ENCODE data around the gene CBLN1.
"Not testable (repeated sequence)": the region's sequence is repeated elsewhere in the genome, so short reads cannot be mapped to it uniquely, and the experiment has no call there.

The CBLN1 gene

GRCh38 chr16:49277766-49278566, 3.7 kb downstream of the CBLN1 start:
- no peak for DNase-seq (ENCODE audit: extremely low read depth in 1 of 2, low read depth in 1 of 2)

GRCh38 chr16:49277386-49277742, 4.3 kb downstream of the CBLN1 start:
- no peak for DNase-seq (ENCODE audit: extremely low read depth in 1 of 2, low read depth in 1 of 2)

DNA sequence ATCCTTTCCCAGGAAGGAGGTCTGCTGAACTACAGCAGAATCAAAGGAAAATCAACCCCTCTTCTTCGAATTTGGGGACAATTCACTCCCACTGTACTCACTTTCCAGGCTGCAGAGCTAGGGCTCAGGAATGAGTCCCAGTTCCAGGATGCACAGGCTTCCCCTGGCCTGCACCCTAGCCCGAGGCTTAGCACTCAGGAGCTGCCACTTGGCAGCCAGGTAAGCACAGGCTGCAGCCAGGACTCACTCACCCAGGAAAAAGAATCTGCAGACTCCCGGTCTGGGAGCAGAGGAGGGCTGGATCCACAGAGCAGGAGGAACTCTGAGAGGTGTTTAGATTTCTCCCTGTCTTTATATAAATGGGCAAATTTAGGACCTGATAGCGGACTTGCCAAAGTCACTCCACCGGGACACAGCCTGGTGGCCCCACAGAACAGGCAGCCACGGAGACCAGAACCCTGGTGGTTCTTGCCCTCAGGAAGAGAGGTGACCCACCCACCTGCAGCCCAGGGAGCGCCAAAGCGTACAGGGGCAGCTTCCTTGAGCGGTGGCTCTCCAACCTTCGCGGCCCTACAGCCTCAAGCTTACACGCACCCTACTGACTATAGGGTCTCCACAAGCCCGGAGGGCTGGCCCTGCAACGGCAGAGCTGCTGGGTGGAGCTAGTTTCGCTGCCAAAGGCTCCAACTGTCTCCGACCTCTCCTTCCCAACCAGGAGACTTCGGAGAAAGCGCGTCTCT, 4.8 kb downstream of the CBLN1 start:
- DNase-seq (ENCODE audit: extremely low read depth in 1 of 2, low read depth in 1 of 2): no peak

DNA sequence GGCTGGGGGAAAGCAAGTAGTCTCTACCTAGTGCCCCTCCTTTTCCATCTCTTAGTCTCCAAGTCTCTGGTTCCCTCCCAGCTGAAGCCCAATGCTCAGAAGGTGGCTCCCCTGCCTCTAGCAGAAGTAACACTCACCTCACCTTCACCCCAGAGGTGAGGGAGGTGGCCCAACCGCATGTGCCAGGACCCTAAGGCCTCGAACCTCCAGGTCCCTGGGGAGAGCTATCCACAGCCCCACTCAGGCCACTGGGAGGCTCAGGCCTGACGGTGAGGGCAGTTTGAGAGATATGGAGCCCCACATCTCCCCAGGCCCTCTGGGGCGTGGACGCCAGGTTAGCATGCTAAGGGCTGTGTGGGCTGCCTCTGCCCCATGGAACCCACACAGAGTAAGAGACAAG, 5.8 kb downstream of the CBLN1 start:
- DNase-seq (ENCODE audit: extremely low read depth in 1 of 2, low read depth in 1 of 2): no peak

GRCh38 chr16:49275050-49275730, 6.4 kb downstream of the CBLN1 start:
- DNase-seq (ENCODE audit: extremely low read depth in 1 of 2, low read depth in 1 of 2): no peak

GRCh38 chr16:49274591-49274990, 7.0 kb downstream of the CBLN1 start:
- no peak for DNase-seq (ENCODE audit: extremely low read depth in 1 of 2, low read depth in 1 of 2)

- DNase-seq (ENCODE audit: extremely low read depth in 1 of 2, low read depth in 1 of 2): no peak
These were observed 7.9 kb downstream of the CBLN1 start for GRCh38 chr16:49273771-49274170.

DNA sequence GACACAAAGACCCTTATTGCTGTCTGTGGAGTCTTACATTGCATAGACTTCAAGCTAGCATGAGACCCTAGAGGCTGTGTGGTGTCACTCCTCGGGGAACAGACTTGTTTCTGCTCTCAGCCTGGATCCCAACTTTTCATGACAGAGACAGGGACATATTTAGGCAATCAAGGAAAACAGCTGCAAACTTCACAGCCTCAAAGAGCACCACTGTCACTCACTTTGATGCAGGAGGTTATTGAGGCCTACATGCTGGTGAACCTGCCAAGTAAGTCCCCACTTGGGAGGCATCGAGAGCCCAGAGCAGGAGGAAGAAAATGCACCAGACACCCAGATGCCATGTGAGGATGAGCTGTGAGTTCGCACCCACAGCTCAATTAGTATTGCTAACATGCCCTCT, 10.3 kb downstream of the CBLN1 start:
- no peak for DNase-seq (ENCODE audit: extremely low read depth in 1 of 2, low read depth in 1 of 2)

GRCh38 chr16:49269201-49269600, 12.4 kb downstream of the CBLN1 start:
- DNase-seq (ENCODE audit: extremely low read depth in 1 of 2, low read depth in 1 of 2): no peak

- DNase-seq (ENCODE audit: extremely low read depth in 1 of 2, low read depth in 1 of 2): no peak
These were observed 13.0 kb downstream of the CBLN1 start for GRCh38 chr16:49268667-49269066.

GRCh38 chr16:49262501-49262900, 19.1 kb downstream of the CBLN1 start:
- DNase-seq (ENCODE audit: extremely low read depth in 1 of 2, low read depth in 1 of 2): no peak

DNA sequence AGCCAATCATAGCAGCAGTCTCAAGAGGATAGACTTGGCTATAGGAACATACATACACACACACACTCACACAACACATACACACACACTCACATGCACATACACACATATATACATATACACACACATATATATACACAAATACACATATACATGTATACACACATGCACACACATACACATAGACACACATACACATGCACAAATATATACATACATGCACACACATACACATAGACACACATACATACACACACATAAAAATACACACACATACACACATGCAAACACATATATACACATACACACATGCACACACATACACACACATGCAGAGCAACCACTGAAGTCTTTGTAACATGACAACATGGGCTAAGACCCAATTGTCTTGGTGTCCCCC, 19.7 kb downstream of the CBLN1 start:
- DNase-seq (ENCODE audit: extremely low read depth in 1 of 2, low read depth in 1 of 2): no peak

GRCh38 chr16:49260956-49261530, 20.6 kb downstream of the CBLN1 start:
- no peak for DNase-seq (ENCODE audit: extremely low read depth in 1 of 2, low read depth in 1 of 2)

GRCh38 chr16:49260253-49260652, 21.4 kb downstream of the CBLN1 start:
- DNase-seq (ENCODE audit: extremely low read depth in 1 of 2, low read depth in 1 of 2): no peak

DNA sequence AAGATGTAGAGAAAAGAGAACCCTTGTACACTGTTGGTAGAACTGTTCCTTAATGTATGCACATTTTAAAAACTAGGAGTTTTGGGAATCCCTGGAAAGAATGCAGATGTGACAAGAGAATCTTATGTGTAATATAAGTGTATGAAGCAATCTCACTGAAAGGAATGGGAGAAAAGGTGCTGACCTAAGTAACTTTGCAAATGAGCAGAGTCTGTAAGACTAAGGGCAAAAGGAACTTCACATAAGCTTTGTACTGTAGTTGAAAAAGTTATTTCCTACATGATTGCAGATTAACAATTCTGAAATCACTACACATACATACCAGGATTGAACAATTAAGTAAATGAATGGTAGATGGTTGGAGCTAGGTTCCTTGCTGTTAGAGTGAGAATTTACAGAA, 22.3 kb downstream of the CBLN1 start:
- DNase-seq (ENCODE audit: extremely low read depth in 1 of 2, low read depth in 1 of 2): no peak

DNA sequence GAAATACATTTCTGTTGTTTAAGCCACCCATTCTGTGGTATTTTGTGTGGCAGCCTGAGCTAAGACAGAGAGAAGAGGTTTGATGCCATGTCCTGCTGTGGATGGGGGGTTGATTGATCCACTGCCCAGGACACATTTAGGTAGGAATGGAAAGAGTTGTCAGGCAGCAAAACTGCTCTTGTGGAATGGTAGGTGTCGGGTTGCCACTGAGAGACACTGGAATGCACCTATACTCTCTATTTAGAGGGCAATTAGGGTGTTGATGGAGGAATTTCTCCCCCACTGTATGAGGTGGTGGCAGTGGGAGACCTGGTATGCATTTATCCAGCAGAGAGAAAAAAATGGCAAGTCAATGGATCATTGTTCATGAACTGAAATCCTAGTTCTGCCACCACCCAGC, 30.9 kb downstream of the CBLN1 start:
- DNase-seq (ENCODE audit: extremely low read depth in 1 of 2, low read depth in 1 of 2): no peak

- no peak for DNase-seq (ENCODE audit: extremely low read depth in 1 of 2, low read depth in 1 of 2)
These were observed 33.4 kb downstream of the CBLN1 start for GRCh38 chr16:49248227-49248626.

- no peak for DNase-seq (ENCODE audit: extremely low read depth in 1 of 2, low read depth in 1 of 2)
These were observed 45.4 kb downstream of the CBLN1 start for GRCh38 chr16:49236216-49236615.

DNA sequence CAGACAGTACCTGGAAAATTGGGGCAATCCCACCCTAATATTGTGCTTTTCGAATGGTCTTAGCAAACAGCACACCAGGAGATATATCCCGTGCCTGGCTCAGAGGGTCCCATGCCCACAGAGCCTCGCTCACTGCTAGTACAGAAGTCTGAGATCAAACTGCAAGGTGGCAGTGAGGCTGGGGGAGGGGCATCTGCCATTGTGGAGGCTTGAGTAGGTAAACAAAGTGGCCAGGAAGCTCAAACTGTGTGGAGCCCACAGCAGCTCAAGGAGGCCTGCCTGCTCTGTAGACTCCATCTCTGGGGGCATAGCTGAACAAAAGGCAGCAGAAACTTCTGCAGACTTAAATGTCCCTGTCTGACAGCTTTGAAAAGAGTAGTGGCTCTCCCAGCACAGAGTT, 53.3 kb downstream of the CBLN1 start:
- DNase-seq (ENCODE audit: extremely low read depth in 1 of 2, low read depth in 1 of 2): not testable (repeated sequence)
